K562 (cell line): ENCODE results near the gene RFX7. TPM values are rescaled to one million over a fixed set of nuclear protein-coding genes. Genes with fewer than 3 reads are reported as not detected.
A peak's percentile ranks its signal among the peaks of the same experiment; 100 is the strongest.

ENCODE experiments used
- CHD7 ChIP-seq: fragments of 200-600 bp; sonication (generic); IDR thresholded peaks from one replicate; pipeline ENCODE4 v1.6.1; 2012; ENCODE audit warnings: mild to moderate bottlenecking, low read depth, low read length, inconsistent platforms
- ELF1 ChIP-seq: fragments of 200-800 bp; sonication (Bioruptor generic); IDR thresholded peaks from 2 replicates; pipeline ENCODE4 v1.6.1; 2016; ENCODE audit warnings: missing genetic modification characterization, missing compliant biosample characterization
- ERF ChIP-seq: fragments of 450-650 bp; formaldehyde crosslinking; IDR thresholded peaks from 2 replicates; pipeline ENCODE4 v1.4.0; 2020; ENCODE audit warnings: mild to moderate bottlenecking, mixed read lengths
- ESRRA ChIP-seq: fragments of 450-650 bp; IDR thresholded peaks from 2 replicates; pipeline ENCODE4 v1.6.1; 2014; ENCODE audit warnings: low read depth, mild to moderate bottlenecking, moderate library complexity, borderline replicate concordance
- HNRNPK ChIP-seq: fragments of 200-400 bp; formaldehyde crosslinking; IDR thresholded peaks from one replicate; pipeline ENCODE4 v1.6.1; 2018; ENCODE audit warnings: mild to moderate bottlenecking, low read depth, low read length; ENCODE audit not compliant: poor library complexity, severe bottlenecking
- ID3 ChIP-seq, 2 experiments: fragments of 250-450 bp in 1 of 2; fragments of 450-650 bp in 1 of 2; sonication (Bioruptor Pico) in 1 of 2; IDR thresholded peaks; 2 replicates each; pipeline versions ENCODE4 v1.6.1 to v1.8.0; 2016 to 2021; ENCODE audit warnings: mild to moderate bottlenecking in 2 of 2, moderate library complexity in 2 of 2, missing compliant biosample characterization in 1 of 2, missing genetic modification characterization in 1 of 2
- KAT8 ChIP-seq: fragments of 450-650 bp; IDR thresholded peaks from 2 replicates; pipeline ENCODE4 v1.6.1; 2016; ENCODE audit warnings: low read depth, mild to moderate bottlenecking
- NFATC3 ChIP-seq: fragments of 450-650 bp; IDR thresholded peaks from 2 replicates; pipeline ENCODE4 v1.6.1; 2017; ENCODE audit warnings: mild to moderate bottlenecking
- RBM17 ChIP-seq: fragments of 200-400 bp; formaldehyde crosslinking; IDR thresholded peaks from 2 replicates; pipeline ENCODE4 v1.6.1; 2017; ENCODE audit warnings: low read depth, mild to moderate bottlenecking, low read length, borderline replicate concordance
- RFX5 ChIP-seq: IDR thresholded peaks from 2 replicates; pipeline ENCODE4 v1.6.1; 2011; ENCODE audit warnings: low read depth, mild to moderate bottlenecking, improper control_type of control experiment, low read length
- SPI1 ChIP-seq: IDR thresholded peaks from 2 replicates; pipeline ENCODE4 v1.6.1; 2011; ENCODE audit warnings: low read depth, low read length, control low read depth, borderline replicate concordance
- STAG1 ChIP-seq: sonication (generic); formaldehyde crosslinking; IDR thresholded peaks from 2 replicates; pipeline ENCODE4 v1.5.0; 2020; ENCODE audit warnings: missing genetic modification reagents, borderline replicate concordance
- TRIM28 ChIP-seq: fragments of 450-650 bp; IDR thresholded peaks from 2 replicates; pipeline ENCODE4 v1.6.1; 2017
- polyA plus RNA-seq, 8 experiments: library from polyadenylated mRNA; depleted of rRNA in 4 of 8; stranded (reverse) in 5 of 8; unstranded in 3 of 8; fragments of >200 nt; fragmentation: Nextera tagmentation in 2 of 8; fragmentation: Illumina TruSeq in 1 of 8; extraction: Ambion mirVana in 2 of 8; extraction: Trizol in 1 of 8; gene quantifications; 2 replicates each; pipeline versions ENCODE4 v1.2.1 to v1.2.3, GENCODE V29; 2011 to 2014; ENCODE audit warnings: inconsistent platforms in 1 of 8, missing spikeins in 1 of 8
- total RNA-seq, 7 experiments: library from RNA; depleted of rRNA in 6 of 7; stranded (reverse); fragments of >200 nt in 6 of 7; fragmentation: Illumina TruSeq in 2 of 7; extraction: Trizol in 2 of 7; gene quantifications; 2 replicates each; pipeline versions ENCODE4 v1.2.1 to v1.2.3, GENCODE V29; 2011 to 2021; ENCODE audit warnings: low replicate concordance in 1 of 7

RFX7 gene
- total and polyA plus RNA-seq, 9 of the 15 experiments (the other 6 are each of a cell fraction or from before 2014, with no cell fraction given) = 2.4 to 17.9 (median 6.3) TPM

GRCh38 chr15:56040081-56041035 lies 203.3 kb downstream of the RFX7 start (continued):
- TF ChIP-seq CHD7 (no peak), NFATC3 (no peak), RFX5 (no peak), TRIM28 (no peak), SPI1 (no peak), HNRNPK (no peak), RBM17 (no peak), STAG1 (CRISPR knock-in tag) (no peak), ELF1 (tag) (peak; percentile 39; the same call in 1 of the 2 replicates), ESRRA (no peak), ERF (CRISPR knock-in tag) (no peak), KAT8 (no peak), ID3 (CRISPR knock-in tag; IDR thresholded peaks at IDR 0.05) (no peak), ID3 (tag; IDR thresholded peaks at IDR 0.05) (0 out of 2 replicates have a peak, but pooled peaks have one; percentile 50)
